Eye (tissue), 1 donor: Measurements from ENCODE around the gene RHBDL2.
"Not testable (repeated sequence)": the region's sequence is repeated elsewhere in the genome, so short reads cannot be mapped to it uniquely, and the experiment has no call there.

Experiments used
- DNase-seq: peaks from one replicate; pipeline ENCODE4 v3.0.0-alpha.2; 2015

The RHBDL2 gene

GRCh38 chr1:38929476-38929875 is 12.2 kb downstream of the RHBDL2 start:
- DNase-seq, result peak; percentile 35

GRCh38 chr1:38929054-38929453 is 12.6 kb downstream of the RHBDL2 start:
- DNase-seq, result no peak

- DNase-seq, result no peak
These were observed 15.5 kb downstream of the RHBDL2 start for GRCh38 chr1:38926091-38926490.

DNA sequence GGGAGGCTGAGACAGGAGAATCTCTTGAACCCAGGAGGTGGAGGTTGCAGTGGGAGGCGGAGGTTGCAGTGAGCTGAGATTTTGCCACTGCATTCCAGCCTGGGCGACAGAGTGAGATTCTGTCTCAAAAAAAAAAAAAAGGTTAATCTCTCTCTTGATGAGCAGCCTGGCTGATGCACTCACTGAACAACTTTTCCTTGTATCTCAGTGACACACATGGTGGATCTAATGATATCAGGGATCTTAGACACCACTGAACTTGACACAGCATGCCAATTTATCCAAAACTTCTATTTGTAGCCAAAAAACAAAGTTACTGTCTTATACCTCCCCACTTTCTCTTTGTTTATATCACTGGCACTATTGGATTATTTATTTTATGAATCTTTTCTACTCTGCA is 16.2 kb downstream of the RHBDL2 start:
- DNase-seq, result no peak

GRCh38 chr1:38923607-38924006 is 18.0 kb downstream of the RHBDL2 start:
- DNase-seq, result no peak

- DNase-seq, result no peak
These were observed 22.5 kb downstream of the RHBDL2 start for GRCh38 chr1:38919130-38919529.

DNA sequence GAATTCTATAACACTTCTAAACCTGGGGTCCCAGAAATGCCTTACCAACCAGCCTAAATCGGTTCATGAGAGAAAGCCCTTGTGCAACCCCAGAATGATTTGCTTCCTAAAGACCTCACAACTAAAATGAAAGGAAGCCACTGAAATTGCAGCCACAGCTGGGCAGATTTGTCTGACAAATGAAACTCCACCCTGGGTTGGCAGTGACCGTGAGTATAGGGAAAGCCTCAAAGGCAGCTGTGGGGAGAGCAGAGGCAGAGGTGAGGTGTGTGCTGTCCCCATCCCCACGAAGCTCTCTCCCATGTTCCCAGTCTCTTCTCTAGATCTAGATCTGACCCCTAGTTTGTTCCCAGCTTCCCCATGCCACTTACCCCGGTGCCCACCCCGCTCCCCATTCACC is 23.1 kb downstream of the RHBDL2 start:
- DNase-seq, result no peak

DNA sequence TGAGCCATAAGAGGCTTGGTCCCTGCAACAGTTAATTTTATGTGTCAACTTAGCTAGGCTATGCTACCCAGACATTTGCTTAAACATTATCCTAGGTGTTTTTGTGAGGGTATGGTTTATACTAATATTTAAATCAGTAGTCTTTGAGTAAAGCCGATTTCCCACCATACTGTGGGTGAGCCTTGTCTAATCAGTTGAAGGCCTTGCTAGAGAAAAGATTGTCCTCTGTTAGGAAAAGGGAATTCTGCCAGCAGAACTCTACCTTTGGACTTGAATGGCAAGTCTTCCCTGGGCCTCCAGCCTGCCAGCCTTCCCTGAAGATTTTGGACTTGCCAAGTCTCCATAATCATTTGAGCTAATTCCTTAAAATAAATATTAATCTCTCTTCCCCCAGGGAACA is 23.9 kb downstream of the RHBDL2 start:
- DNase-seq, result no peak

GRCh38 chr1:38917337-38917736 is 24.3 kb downstream of the RHBDL2 start:
- DNase-seq, result no peak

- DNase-seq, result no peak
These were observed 26.2 kb downstream of the RHBDL2 start for GRCh38 chr1:38915352-38915948.

DNA sequence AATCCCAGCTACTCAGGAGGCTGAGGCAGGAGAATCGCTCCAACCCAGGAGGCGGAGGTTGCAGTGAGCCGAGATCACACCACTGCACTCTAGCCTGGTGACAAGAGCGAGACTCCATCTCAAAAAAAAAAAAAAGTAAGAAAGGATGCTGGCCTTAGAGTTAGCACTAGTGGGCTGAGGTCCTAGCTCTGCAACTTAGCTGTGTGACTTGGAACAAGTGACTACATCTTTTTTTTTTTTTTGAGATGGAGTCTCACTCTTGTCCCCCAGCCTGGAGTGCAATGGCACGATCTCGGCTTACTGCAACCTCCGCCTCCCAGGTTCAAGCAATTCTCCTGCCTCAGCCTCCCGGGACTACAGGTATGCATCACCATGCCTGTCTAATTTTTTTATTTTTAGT is 26.7 kb downstream of the RHBDL2 start:
- DNase-seq, result not testable (repeated sequence)

- DNase-seq, result no peak
These were observed 32.8 kb downstream of the RHBDL2 start for GRCh38 chr1:38908821-38909220.

- DNase-seq, result no peak
These were observed 35.6 kb downstream of the RHBDL2 start for GRCh38 chr1:38905985-38906384.

DNA sequence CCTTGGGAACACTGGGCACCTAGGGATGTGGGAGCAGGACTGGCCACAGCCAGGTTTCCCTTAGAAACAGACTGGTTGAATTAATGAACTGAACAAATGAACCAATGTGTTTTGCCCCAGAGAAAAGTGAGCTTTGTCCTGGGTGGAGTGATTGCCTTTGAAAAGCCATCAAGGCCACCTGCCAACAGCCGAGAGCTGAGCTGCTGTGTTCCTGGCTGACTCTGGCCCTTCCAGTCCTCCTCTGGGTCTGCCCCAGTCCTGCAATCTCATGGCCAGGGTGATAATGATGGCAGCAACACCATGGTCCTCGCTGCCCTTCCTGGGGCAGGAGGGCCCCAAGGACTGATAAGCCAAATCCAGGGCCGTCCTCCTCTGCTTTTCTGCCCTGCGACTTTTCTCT is 42.1 kb downstream of the RHBDL2 start:
- DNase-seq, result no peak

DNA sequence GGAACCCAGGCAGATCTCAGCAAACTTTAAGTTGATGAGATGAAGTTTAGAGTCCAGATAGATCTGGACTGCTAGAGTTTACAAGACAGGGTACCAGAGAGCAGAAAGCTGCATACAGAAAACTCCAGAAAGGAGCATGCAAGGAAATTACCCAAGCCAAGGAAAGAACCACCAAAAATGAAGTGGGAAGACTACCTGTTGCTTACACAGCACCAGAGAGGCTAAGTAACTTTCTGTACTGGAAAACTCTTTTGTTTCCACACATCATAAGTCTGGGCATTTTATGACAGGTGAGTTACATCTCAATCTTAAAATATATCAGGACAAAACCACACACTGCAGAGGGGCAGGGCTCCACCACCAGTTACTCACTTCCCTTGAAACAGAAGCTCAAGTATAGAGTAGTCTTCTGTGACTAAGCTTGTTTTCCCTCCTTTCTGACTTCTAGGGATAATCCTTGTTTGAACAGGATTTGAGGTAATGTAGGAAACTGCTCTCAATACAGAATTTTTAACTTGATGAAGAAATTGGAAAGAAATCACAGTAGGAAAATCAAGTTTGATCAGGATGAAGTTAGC is 42.9 kb downstream of the RHBDL2 start:
- DNase-seq, result no peak

- no peak for DNase-seq
These were observed 45.5 kb downstream of the RHBDL2 start for GRCh38 chr1:38896169-38896568.

GRCh38 chr1:38892976-38893375 is 48.7 kb downstream of the RHBDL2 start:
- no peak for DNase-seq

DNA sequence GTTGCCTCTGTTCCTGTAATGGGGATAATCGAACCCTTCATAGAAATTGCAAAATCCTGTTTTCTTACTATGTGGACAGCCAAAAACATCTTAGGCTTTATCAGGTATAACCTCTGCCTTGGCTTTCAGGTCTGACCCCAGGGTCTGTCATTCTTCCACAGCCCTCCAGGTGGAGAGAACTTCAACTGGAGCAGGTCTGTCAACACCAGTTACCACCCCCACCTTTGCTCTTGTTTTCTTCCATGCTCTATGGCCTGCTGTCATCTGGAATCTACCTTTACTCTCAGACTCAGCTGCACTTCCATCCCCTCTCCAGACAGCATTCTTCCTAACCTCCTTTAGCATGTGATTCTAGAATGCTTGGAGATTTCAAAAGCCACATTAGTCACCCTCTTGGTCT is 49.9 kb downstream of the RHBDL2 start:
- DNase-seq, result no peak

GRCh38 chr1:38889589-38889988 is 52.0 kb downstream of the RHBDL2 start:
- DNase-seq, result no peak

- no peak for DNase-seq
These were observed 53.0 kb downstream of the RHBDL2 start for GRCh38 chr1:38888423-38889333.

- DNase-seq, result no peak
These were observed 56.5 kb downstream of the RHBDL2 start for GRCh38 chr1:38885092-38885491.

GRCh38 chr1:38881487-38881886 is 60.1 kb downstream of the RHBDL2 start, which contains the start of gene GJA9:
GJA9 (minus strand) TSS chr1:38881587; CDS start chr1:38876098, 5,489 bp downstream.
- no peak for DNase-seq

DNA sequence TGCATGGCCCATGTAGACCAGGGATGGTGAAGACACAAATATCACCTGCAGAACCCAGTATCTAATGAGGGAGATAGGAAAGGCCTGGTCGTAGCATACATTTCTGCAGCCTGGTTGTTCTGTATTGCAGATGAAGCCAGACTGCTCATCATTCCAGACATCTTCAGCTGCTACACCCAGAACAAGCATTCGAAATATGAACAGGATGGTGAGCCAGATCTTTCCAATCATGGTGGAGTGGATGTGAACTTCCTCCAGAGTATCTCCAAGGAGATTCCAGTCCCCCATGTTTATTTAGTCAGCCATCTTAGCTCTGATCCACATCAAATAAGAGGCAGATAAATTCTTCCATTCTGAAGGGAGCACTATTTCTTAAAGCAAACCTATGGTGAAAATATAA is 65.8 kb downstream of the RHBDL2 start:
- DNase-seq, result no peak
